Smooth muscle cell (in vitro differentiated cells): ENCODE data around the gene TMED10. TPM values are rescaled to one million over a fixed set of nuclear protein-coding genes. Genes with fewer than 3 reads are reported as not detected.

Experiments
- DNase-seq: peaks from one replicate; lab custom pipeline; 2025; ENCODE audit not compliant: unreplicated experiment; lab: John Stamatoyannopoulos, UW
- H2AFZ ChIP-seq: fragments of 200-600 bp; sonication (generic); 2 replicates; pipeline ENCODE4 v1.6.0; 2016; ENCODE audit warnings: antibody characterized with exemption, low read depth, mild to moderate bottlenecking
- H3F3A ChIP-seq: fragments of 200-600 bp; sonication (generic); 2 replicates; pipeline ENCODE4 v1.6.0; 2017; ENCODE audit warnings: antibody characterized with exemption, low read depth
- H3K27ac ChIP-seq: fragments of 200-600 bp; sonication (generic); 2 replicates; pipeline ENCODE4 v1.5.1; 2016; ENCODE audit warnings: low read depth, mild to moderate bottlenecking
- H3K27me3 ChIP-seq: fragments of 200-600 bp; sonication (generic); 2 replicates; pipeline ENCODE4 v1.6.1; 2016; ENCODE audit warnings: low read depth, mild to moderate bottlenecking
- H3K36me3 ChIP-seq: fragments of 200-600 bp; sonication (generic); 2 replicates; pipeline ENCODE4 v1.5.1; 2016; ENCODE audit warnings: low read depth
- H3K4me1 ChIP-seq: fragments of 200-600 bp; sonication (generic); 2 replicates; pipeline ENCODE4 v1.5.1; 2016; ENCODE audit warnings: low read depth
- H3K4me2 ChIP-seq: fragments of 200-600 bp; sonication (generic); 2 replicates; pipeline ENCODE4 v1.6.0; 2016; ENCODE audit warnings: mild to moderate bottlenecking
- H3K4me3 ChIP-seq: fragments of 200-600 bp; sonication (generic); 2 replicates; pipeline ENCODE4 v1.5.1; 2016; ENCODE audit warnings: mild to moderate bottlenecking
- H3K79me2 ChIP-seq: fragments of 200-600 bp; sonication (generic); 2 replicates; pipeline ENCODE4 v1.6.0; 2016; ENCODE audit warnings: low read depth, mild to moderate bottlenecking
- H3K9ac ChIP-seq: fragments of 200-600 bp; sonication (generic); 2 replicates; pipeline ENCODE4 v1.6.0; 2016; ENCODE audit warnings: low read depth
- H3K9me3 ChIP-seq: fragments of 200-600 bp; sonication (generic); replicated peaks from 2 replicates; pipeline ENCODE4 v1.5.1; 2016; ENCODE audit warnings: low read depth
- H4K20me1 ChIP-seq: fragments of 200-600 bp; sonication (generic); 2 replicates; pipeline ENCODE4 v1.6.0; 2016; ENCODE audit warnings: low read depth
- WGBS: methylation state at CpG from one replicate; pipeline ENCODE4 v1.1.7; 2016; ENCODE audit warnings: low lambda C conversion rate; 5-methylcytosine and 5-hydroxymethylcytosine counted together
- polyA plus RNA-seq: library from polyadenylated mRNA; unstranded; fragments of >200 nt; fragmentation: Nextera tagmentation; extraction: Ambion mirVana; gene quantifications from 2 replicates; pipeline ENCODE4 v1.2.1, GENCODE V29; 2016
- total RNA-seq: library from RNA; depleted of rRNA; stranded (reverse); fragments of >200 nt; gene quantifications from 2 replicates; pipeline ENCODE4 v1.2.3, GENCODE V29; 2014
- TF ChIP-seq, protein P1 (sequence below): fragments of 200-600 bp; sonication (generic); IDR thresholded peaks from 2 replicates; pipeline ENCODE4 v1.5.1; 2017; ENCODE audit warnings: borderline replicate concordance, mild to moderate bottlenecking, antibody characterized with exemption; ENCODE audit not compliant: insufficient read depth, poor library complexity, severe bottlenecking

Gene TMED10
- total and polyA plus RNA-seq, 2 experiments from 2014 or later: 473 to 566 TPM

DNA sequence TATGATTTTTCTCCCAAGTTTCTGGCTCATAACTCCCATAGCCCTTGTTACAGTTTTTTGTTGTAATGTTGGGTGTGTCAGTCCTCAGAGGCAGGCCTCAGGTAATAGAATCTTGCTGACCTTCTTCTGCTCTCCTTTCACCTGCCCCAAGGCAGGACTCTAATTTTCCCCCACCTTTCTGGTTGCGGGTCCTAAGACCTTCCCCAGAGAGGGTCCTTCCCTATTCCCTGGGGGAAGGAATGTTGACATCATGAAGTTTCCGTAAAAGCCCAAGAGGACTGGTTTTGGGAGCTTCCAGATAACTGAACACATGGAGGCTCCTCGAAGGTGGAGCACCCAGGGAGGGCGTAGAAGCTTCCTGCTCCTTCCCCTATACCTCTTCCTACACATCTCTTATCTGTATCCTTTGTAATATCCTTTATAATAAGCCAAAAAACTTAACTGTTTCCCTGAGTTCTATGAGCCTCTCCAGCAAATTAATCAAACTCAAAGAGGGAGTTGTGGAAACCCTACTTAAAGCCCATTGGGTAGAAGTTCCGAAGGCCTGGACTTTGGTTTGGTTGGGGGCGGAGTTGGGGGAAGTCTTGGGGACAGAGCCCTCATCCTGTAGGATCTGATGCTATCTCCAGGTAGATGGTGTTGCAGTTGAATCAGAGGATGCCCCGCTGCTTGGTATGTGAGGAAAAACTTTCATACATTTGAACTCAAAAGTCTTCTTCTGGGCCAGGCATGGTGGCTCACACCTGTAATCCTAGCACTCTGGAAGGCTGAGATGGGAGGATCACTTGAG is 9.0 kb upstream of the TMED10 start:
- whole genome bisulfite sequencing: 91% methylated on average over 7 of the region's 7 CpGs
- TF ChIP-seq, protein P1, sequence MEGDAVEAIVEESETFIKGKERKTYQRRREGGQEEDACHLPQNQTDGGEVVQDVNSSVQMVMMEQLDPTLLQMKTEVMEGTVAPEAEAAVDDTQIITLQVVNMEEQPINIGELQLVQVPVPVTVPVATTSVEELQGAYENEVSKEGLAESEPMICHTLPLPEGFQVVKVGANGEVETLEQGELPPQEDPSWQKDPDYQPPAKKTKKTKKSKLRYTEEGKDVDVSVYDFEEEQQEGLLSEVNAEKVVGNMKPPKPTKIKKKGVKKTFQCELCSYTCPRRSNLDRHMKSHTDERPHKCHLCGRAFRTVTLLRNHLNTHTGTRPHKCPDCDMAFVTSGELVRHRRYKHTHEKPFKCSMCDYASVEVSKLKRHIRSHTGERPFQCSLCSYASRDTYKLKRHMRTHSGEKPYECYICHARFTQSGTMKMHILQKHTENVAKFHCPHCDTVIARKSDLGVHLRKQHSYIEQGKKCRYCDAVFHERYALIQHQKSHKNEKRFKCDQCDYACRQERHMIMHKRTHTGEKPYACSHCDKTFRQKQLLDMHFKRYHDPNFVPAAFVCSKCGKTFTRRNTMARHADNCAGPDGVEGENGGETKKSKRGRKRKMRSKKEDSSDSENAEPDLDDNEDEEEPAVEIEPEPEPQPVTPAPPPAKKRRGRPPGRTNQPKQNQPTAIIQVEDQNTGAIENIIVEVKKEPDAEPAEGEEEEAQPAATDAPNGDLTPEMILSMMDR: no peak
- H3K4me1 ChIP-seq: peaks cover 4% of the 10 kb centered on the region
- no peak overlapping the region for H3K9ac ChIP-seq
- no peaks in the 10 kb centered on the region for H4K20me1 ChIP-seq
- H3K79me2 ChIP-seq: no peaks in the 10 kb centered on the region
- no peaks in the 10 kb centered on the region for H3K36me3 ChIP-seq
- no peak for DNase-seq
- no peak overlapping the region for H2AFZ ChIP-seq
- H3K4me2 ChIP-seq: no peak overlapping the region
- no peak overlapping the region for H3K4me3 ChIP-seq
- H3F3A ChIP-seq: no peaks in the 10 kb centered on the region
- no peaks in the 10 kb centered on the region for H3K9me3 ChIP-seq
- H3K27ac ChIP-seq: no peak overlapping the region
- no peaks in the 10 kb centered on the region for H3K27me3 ChIP-seq

DNA sequence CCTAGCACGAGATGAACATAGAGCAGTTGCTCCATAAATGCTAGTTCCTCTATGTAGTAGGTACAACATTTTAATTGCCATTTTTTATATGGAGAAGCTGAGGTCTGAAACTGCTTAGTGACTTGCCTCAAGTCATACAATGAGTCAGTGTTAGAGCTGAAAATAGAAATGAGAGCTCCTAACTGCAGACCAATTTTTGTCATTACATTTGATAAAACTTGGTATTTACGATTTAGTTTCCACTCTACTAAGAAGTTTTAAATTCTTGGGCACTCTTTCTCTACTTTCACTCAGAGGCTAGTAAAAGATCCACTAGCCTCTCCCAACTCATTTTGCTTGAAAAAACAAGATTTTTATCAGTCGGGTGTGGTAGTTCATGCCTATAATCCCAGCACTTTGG is 8.1 kb upstream of the TMED10 start:
- Histone ChIP-seq H3K27me3 (no peaks in the 10 kb centered on the region), H3F3A (no peaks in the 10 kb centered on the region), H4K20me1 (no peaks in the 10 kb centered on the region), H3K36me3 (no peaks in the 10 kb centered on the region), H3K4me2 (peak overlapping the region; percentile 21), H3K4me1 (peaks cover 4% of the 10 kb centered on the region), H3K4me3 (no peak overlapping the region), H3K79me2 (no peaks in the 10 kb centered on the region), H3K27ac (peak overlapping the region; percentile 73), H2AFZ (no peak overlapping the region), H3K9ac (no peak overlapping the region), H3K9me3 (no peaks in the 10 kb centered on the region)
- WGBS: 51% methylated on average over 3 of the region's 3 CpGs
- DNase-seq: no peak
- TF ChIP-seq, protein P1: no peak

DNA sequence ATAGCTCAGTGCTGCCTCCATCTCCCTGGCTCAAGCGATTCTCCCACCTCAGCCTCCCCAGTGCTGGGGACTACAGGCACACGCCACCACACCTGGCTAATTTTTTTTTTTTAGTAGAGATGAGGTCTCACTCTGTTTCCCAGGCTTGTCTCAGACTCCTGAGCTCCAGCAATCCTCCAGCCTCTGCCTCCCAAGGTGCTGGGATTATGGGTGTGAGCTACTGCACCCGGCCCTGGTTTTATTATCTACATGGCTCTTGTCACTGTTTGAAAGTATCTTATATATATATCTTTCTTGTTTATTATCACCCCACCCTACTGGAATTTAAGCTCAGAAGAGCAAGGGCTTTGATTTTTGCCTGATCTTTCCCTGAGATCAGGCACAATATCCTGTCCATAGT is 7.6 kb upstream of the TMED10 start:
- Histone ChIP-seq H2AFZ (no peak overlapping the region), H3K27ac (peak overlapping the region; percentile 73), H3K79me2 (no peaks in the 10 kb centered on the region), H3F3A (no peaks in the 10 kb centered on the region), H3K9ac (no peak overlapping the region), H4K20me1 (no peaks in the 10 kb centered on the region), H3K4me2 (peak overlapping the region; percentile 11), H3K9me3 (no peaks in the 10 kb centered on the region), H3K27me3 (no peaks in the 10 kb centered on the region), H3K4me1 (peaks cover 4% of the 10 kb centered on the region), H3K36me3 (no peaks in the 10 kb centered on the region), H3K4me3 (no peak overlapping the region)
- TF ChIP-seq, protein P1: no peak
- WGBS: 71% methylated on average over 3 of the region's 3 CpGs
- DNase-seq: no peak

DNA sequence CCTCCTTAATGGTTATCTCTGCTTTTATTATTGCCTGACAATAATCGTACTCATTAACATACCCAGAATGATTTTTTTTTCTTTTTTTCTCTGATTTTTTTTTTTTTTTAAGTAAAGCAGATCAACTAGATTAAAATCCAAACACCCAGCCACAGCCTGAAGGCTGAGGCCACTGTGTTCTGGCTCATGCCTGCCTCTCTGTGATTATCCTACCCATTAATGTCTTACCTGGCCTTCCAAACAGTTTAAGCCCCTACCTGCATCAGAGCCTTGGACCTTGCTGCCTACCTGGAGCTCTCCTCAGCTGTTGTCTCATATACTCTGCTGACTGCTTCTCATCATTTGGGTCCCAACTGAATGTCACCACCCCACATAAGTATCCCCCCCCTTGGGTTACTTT is 6.8 kb upstream of the TMED10 start:
- Histone ChIP-seq H3K27me3 (no peaks in the 10 kb centered on the region), H4K20me1 (no peaks in the 10 kb centered on the region), H3K4me2 (peak overlapping the region; percentile 1), H3K36me3 (no peaks in the 10 kb centered on the region), H3K27ac (peak overlapping the region; percentile 0), H3K9me3 (no peaks in the 10 kb centered on the region), H3K4me1 (peaks cover 4% of the 10 kb centered on the region), H2AFZ (no peak overlapping the region), H3F3A (no peaks in the 10 kb centered on the region), H3K79me2 (no peaks in the 10 kb centered on the region), H3K9ac (no peak overlapping the region), H3K4me3 (no peak overlapping the region)
- no peak for DNase-seq
- TF ChIP-seq, protein P1: no peak
- WGBS: 59% methylated on average over 1 of the region's 1 CpG
